Stimulated activated CD4-positive, alpha-beta T cell treated with anti-CD3 and anti-CD28 coated beads, Interleukin-2, amount 100 ng/mL, for 4 hours (primary cell): Measurements from ENCODE around the gene NPR2.

Source experiments
- DNase-seq: peaks from one replicate; pipeline ENCODE4 v3.0.0-alpha.2; 2020; ENCODE audit warnings: low read depth

Gene NPR2

DNA sequence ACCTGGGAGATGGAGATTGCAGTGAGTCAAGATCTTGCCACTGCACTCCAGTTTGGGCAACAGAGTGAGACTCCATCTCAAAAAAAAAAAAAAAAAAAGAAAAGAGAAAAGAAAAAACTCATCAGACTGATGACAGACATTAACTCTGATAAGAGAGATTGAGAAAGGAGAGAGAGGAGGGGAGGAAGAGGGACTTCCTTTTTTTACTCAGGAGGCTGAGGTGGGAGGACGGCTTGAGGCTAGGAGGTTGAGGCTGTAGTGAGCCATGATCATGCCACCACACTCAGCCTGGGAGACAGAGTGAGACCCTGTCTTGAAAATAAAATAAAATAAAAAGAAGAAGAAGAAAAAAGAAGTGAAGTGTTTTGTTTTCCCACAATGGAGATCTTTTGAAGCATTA lies 27.6 kb upstream of the NPR2 start:
- DNase-seq, result no peak

DNA sequence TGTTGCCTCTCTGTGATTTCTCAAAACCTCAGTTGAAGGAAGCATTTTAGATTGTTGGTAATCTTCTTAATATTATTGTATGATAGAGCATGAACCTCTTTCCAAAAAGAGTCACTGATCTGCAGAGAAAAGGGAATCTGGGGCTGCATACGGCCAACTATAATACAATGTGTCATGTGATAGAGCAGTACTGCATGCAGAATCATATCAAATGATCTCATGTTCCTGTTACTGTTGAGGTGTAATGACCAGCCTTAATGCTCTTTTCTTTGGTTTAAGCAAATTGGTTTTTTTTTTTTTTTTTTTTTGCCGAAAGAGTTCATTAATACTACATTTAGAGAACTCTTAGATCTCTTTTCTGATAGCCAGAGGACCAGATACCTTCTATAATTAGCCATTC lies 24.4 kb upstream of the NPR2 start:
- DNase-seq, result no peak

DNA sequence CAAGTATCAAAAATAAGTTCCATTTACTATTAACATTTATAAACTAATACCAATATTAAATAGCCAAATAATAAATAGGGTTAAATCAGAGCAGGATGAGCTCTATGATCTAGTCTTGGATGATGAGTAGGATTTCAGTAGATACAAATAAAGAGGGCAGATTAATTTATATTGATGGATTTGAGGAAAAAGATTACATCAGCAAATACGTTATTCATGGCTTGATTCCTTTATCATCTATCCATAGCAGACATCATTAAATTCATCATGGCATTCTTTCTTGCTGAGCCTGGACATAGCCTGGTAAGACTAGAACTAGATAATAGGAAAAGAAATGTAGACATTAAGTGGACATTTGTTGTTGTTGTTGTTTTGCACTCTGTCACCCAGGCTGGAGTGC lies 23.9 kb upstream of the NPR2 start:
- DNase-seq, result no peak

- no peak for DNase-seq
These were observed 21.6 kb upstream of the NPR2 start for GRCh38 chr9:35769763-35770162.

GRCh38 chr9:35771075-35771433 lies 20.3 kb upstream of the NPR2 start:
- no peak for DNase-seq

DNA sequence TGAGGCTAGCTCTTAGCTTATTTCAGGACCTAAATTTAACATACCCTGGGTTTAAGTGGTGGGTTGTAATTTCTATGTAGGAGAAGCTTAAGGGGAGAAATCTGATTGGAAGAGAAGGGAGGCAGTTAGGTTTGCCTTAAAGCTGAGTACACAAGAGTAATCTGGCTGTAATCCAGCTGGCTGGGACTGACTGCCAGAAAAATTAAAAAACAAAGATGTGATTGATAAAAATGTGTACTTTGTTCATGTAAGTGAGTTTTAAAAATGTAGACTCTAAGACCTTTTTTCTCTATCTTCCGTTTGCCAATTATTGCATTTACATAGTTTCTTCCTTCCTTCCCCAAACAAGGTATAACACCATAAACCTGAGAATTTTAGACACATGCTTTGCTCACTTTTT lies 19.9 kb upstream of the NPR2 start:
- no peak for DNase-seq

DNA sequence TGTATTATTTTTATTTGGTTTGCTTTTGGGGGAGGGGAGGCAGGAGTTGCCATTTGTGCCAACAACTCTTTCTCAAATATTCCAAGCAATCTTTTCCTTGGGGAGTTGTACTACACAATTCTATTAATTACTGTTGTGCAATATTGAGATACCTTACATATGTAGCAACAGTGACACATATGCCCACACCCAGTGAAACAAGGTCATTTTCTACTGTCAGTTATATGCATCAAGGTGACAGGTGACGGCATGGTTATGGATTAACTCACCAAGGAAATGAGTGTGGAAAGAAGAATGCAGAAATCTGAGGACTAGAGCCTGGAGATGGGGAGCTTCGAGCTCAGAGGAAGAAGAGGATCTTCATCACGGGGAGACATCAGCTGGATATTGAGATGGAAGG lies 19.4 kb upstream of the NPR2 start:
- no peak for DNase-seq

GRCh38 chr9:35774907-35775635 lies 16.3 kb upstream of the NPR2 start:
- DNase-seq, result no peak

DNA sequence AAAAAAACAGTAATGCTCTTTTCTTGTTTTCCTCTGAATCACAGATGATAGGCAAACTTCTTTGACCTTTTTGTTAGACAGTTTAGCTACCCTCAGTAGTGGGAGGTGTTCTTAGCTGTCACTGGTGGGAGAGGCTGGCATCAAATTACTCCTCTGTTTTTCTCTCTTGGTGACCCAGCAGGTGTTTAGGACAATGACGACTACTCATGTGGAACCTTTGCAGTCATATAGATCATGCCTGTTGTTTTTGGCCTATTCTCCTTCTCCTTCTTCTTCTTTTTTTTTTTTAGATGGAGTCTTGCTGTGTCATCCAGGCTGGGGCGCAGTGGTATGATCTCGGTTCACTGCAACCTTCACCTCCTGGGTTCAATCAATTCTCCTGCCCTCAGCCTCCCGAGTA lies 15.4 kb upstream of the NPR2 start:
- DNase-seq, result no peak

DNA sequence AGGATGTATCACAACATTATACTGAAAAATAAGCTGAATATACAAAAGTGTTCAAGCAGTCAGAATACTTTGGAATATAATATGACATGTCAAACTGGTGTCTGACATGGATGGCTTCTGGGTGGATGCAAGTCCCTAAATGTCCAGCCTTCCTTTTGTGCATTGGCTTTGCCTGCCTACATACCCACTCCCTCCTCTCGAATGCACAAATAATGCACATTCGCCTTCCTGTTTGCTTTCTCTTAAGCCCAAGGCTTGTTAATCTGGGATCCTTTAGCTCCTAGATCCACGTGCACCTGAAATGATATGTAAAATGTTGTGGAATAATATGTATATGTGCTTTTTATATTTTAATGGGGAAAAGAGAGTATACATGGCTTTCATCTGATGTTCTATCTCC lies 12.9 kb upstream of the NPR2 start:
- no peak for DNase-seq

- DNase-seq, result no peak
These were observed 10.3 kb upstream of the NPR2 start for GRCh38 chr9:35781066-35781465.

DNA sequence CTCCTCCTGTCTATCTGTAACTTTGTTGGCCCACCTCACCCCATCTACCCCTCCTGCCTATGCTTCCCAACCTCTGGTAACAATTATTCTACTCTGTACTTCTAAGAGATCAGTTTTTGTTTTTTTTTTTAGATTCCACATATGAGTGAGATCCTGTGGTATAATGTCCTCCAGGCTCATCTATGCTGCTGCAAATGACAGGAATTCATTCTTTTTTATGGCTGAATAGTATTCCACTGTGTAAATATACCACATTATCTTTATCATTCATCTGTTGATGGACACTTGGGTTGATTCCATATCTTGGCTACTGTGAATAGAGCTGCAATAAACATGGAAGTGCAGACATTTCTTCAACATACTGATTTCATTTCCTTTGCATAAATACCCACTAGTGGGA lies 8.0 kb upstream of the NPR2 start:
- DNase-seq, result no peak

GRCh38 chr9:35789541-35789940 lies 1.9 kb upstream of the NPR2 start:
- DNase-seq, result no peak

- no peak for DNase-seq
These were observed 1.4 kb upstream of the NPR2 start for GRCh38 chr9:35790025-35790384.

- DNase-seq, result peak; percentile 44
These were observed 750 bp upstream of the NPR2 start for GRCh38 chr9:35790385-35791296.

DNA sequence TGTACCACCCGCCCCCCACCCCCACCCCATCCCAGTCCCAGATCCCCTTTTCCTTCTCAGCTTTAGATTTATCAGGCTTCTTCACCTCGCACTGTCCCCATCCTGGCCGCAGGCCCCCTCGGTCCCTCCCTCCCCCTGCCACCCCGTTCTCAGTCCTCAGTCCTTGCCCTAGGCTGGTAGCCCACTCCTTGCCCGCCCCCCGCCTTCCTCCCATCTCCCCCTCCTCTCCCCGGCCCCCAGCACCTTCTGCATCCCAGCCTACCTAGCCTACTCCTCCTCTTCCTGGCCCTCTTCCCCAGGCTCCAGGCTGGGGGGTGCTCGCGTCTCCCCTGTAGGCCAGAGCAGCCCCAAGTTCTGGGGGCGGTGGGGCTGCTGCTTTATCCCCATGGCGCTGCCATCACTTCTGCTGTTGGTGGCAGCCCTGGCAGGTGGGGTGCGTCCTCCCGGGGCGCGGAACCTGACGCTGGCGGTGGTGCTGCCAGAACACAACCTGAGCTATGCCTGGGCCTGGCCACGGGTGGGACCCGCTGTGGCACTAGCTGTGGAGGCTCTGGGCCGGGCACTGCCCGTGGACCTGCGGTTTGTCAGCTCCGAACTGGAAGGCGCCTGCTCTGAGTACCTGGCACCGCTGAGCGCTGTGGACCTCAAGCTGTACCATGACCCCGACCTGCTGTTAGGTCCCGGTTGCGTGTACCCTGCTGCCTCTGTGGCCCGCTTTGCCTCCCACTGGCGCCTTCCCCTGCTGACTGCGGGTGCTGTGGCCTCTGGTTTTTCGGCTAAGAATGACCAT lies 828 bp downstream of the NPR2 start:
- DNase-seq, result no peak

GRCh38 chr9:35792826-35793225 lies 1.4 kb downstream of the NPR2 start:
- DNase-seq, result no peak

- no peak for DNase-seq
These were observed 2.1 kb downstream of the NPR2 start for GRCh38 chr9:35793461-35793860.

GRCh38 chr9:35795695-35796094 lies 4.3 kb downstream of the NPR2 start:
- no peak for DNase-seq

DNA sequence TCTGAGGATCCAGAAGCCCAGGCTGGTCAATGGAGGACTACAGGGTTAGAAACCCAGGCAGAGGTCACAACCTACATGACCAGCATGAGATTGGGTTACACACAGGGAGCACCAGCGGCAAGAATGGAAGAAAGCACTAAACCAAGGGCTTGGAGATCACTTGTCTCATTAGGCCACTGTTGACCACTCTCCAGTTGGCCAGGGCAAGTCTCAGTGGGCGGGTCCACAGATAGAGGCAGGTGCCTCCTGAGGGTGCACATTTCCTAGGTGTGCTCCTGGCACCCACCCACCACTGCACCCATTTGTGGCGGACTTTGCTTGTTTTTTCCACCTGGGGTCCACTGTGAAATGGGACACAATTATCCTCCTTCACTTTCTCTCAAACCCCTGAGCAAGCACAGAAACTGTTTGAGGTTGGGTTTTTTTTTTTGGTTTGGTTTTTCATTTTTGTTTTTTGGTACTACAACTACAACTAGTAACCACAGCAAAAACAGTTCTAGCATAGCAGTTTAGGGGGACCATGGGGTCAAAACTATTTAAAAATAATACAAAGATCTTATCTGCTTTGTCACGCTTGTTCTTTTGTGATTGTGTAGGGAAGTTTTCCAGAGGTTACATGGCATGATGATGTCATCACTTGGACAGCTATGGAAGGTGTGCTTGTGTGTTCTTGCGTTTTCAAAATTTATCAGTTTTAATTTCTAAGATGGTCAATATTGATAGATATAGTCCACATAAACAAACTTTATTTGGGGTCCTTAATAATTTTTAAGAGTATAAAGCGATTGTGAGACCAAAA lies 6.1 kb downstream of the NPR2 start:
- DNase-seq, result no peak

- DNase-seq, result peak; percentile 38
These were observed 7.4 kb downstream of the NPR2 start for GRCh38 chr9:35798658-35799374.
